Spleen (tissue), 13 donors: Measurements from ENCODE around the gene TESMIN. TPM values are rescaled to one million over a fixed set of nuclear protein-coding genes. Genes with fewer than 3 reads are reported as not detected.

Experiments
- DNase-seq: peaks from one replicate; pipeline ENCODE4 v3.0.0-alpha.2; 2020
- H3K27ac ChIP-seq, 8 donors: fragments of 200-600 bp; sonication (generic) in 7 of 8; 1 replicate in 4 of 8; 2 replicates in 4 of 8; pipeline versions ENCODE4 v1.5.0 to v1.8.0; 2016 to 2021; ENCODE audit warnings: inconsistent platforms in 4 of 8, mild to moderate bottlenecking in 4 of 8, moderate library complexity in 1 of 8
- H3K27me3 ChIP-seq, 7 donors: fragments of 200-600 bp; sonication (generic) in 6 of 7; replicated peaks in 1 of 7; 1 replicate in 4 of 7; 2 replicates in 3 of 7; pipeline versions ENCODE4 v1.5.0 to v1.8.0; 2016 to 2021; ENCODE audit warnings: inconsistent platforms in 3 of 7, mild to moderate bottlenecking in 1 of 7
- H3K36me3 ChIP-seq, 6 donors: fragments of 200-600 bp; sonication (generic) in 5 of 6; 1 replicate in 4 of 6; 2 replicates in 2 of 6; pipeline versions ENCODE4 v1.5.0 to v1.8.0; 2016 to 2021; ENCODE audit warnings: inconsistent platforms in 2 of 6
- H3K4me1 ChIP-seq, 6 donors: fragments of 200-600 bp; sonication (generic) in 5 of 6; 1 replicate in 3 of 6; 2 replicates in 3 of 6; pipeline versions ENCODE4 v1.5.0 to v1.8.0; 2016 to 2021; ENCODE audit warnings: inconsistent platforms in 3 of 6
- H3K4me3 ChIP-seq, 8 donors: fragments of 200-600 bp; sonication (generic) in 7 of 8; 1 replicate in 4 of 8; 2 replicates in 4 of 8; pipeline versions ENCODE4 v1.5.0 to v1.8.0; 2016 to 2021; ENCODE audit warnings: inconsistent platforms in 4 of 8, mild to moderate bottlenecking in 4 of 8, moderate library complexity in 2 of 8
- H3K9me3 ChIP-seq, 8 donors: fragments of 200-600 bp; sonication (generic) in 7 of 8; 1 replicate in 4 of 8; 2 replicates in 4 of 8; pipeline versions ENCODE4 v1.5.0 to v1.8.0; 2016 to 2021; ENCODE audit warnings: inconsistent platforms in 4 of 8
- CTCF ChIP-seq, 11 experiments: fragments of 200-600 bp in 7 of 11; fragments of 450-650 bp in 4 of 11; sonication (generic) in 4 of 11; IDR thresholded peaks in 8 of 11; conservative IDR thresholded peaks in 3 of 11; 1 replicate in 7 of 11; 2 replicates in 4 of 11; pipeline versions ENCODE4 v1.4.0 to v1.8.0; 2016 to 2021; ENCODE audit warnings: antibody characterized with exemption in 11 of 11, inconsistent platforms in 4 of 11, mild to moderate bottlenecking in 1 of 11
- POLR2A ChIP-seq, 3 donors: fragments of 450-650 bp; IDR thresholded peaks; one replicate each; pipeline ENCODE4 v1.5.1; 2017; ENCODE audit warnings: antibody characterized with exemption in 3 of 3, mild to moderate bottlenecking in 1 of 3
- POLR2AphosphoS5 ChIP-seq, 3 donors: sonication (generic); formaldehyde crosslinking; IDR thresholded peaks; one replicate each; pipeline ENCODE4 v1.5.1; 2017; ENCODE audit warnings: antibody characterized with exemption in 3 of 3
- WGBS, 5 donors: extraction: QIAGEN DNeasy Blood & Tissue Kit in 3 of 5; methylation state at CpG; one replicate each; pipeline versions ENCODE4 v1.1.5 to v1.1.7; 2013 to 2018; 5-methylcytosine and 5-hydroxymethylcytosine counted together
- intact Hi-C: fragments of 100-400 bp; cut with DNase I; formaldehyde crosslinking; loops from one replicate; pipeline ENCODE4 v1.15.0; 2023; ENCODE audit warnings: low total_unique reads
- long read RNA-seq, 2 donors: transcript quantifications; one replicate each; lab custom pipeline, GENCODE V29; 2026
- polyA plus RNA-seq, 3 donors: library from polyadenylated mRNA; stranded (reverse); fragments of 200-250 nt; gene quantifications; one replicate each; pipeline ENCODE4 v1.2.1, GENCODE V29; 2013
- total RNA-seq, 7 donors: library from RNA; depleted of rRNA in 3 of 7; stranded (reverse); fragments of >200 nt in 3 of 7; fragmentation: NEBNext Ultra II Directional in 4 of 7; extraction: Animal tissue kit (Norgen Biotek cat#: 25700) in 4 of 7; gene quantifications; one replicate each; pipeline versions ENCODE4 v1.1.0 to v1.2.1, GENCODE V29; 2016 to 2021
- donor health status: healthy with polysubstance abuse.
- donor health status: DM: no; HTN: no; CAD: no; lungs with moderate emphysema.
- donor health status: DM: no; HTN: no; CAD: no.
- donor health status: Bipolar disorder and iron deficiency.
- donor health status: healthy.
- donor health status: DM: no; HTN: no; CAD: no.
- donor health status: DM: yes; HTN: yes; CAD: no.

The TESMIN gene
- total RNA-seq = 1 to 10 TPM; 3.6 to 8.4 (median 4.7) TPM
- polyA plus RNA-seq = 1 to 10 TPM in 2 of 3 donors, under 1 TPM in 1; 0.70 to 1.3 (median 1.2) TPM
- long read RNA-seq, donor 1 = 0 reads
- long read RNA-seq, donor 2 = 0 reads

- Histone ChIP-seq H3K27ac (peak within 1 kb of the TSS in 4 of 8 donors; percentile 63 to 88 (median 81)), H3K4me1 (peaks cover 0 to 35% (median 15%) of the 10 kb centered on the region in 6 donors), H3K36me3 (peaks cover 0 to 33% (median 9%) of the 10 kb centered on the region in 6 donors), H3K27me3 (no peaks in the 10 kb centered on the region), H3K9me3 (no peaks in the 10 kb centered on the region), H3K4me3 (peak within 1 kb of the TSS; percentile 27 to 80 (median 46))
- 2 to 5% (median 4%) methylated on average over 26 to 42 of the region's 42 CpGs for WGBS, 5 donors
- DNase-seq = peak; percentile 99
- TF ChIP-seq POLR2A (IDR thresholded peaks at IDR 0.05) = peak in 1 of 3 donors; percentile 9
- TF ChIP-seq CTCF (IDR thresholded peaks at IDR 0.05 in 8 of 11, conservative IDR thresholded peaks at IDR 0.05 in 3 of 11) = peak in 1 of 11 experiments; percentile 14
- peak; percentile 24 to 78 (median 61) for TF ChIP-seq POLR2AphosphoS5 (IDR thresholded peaks at IDR 0.05)
- intact Hi-C loops = no loop called here
These were observed at the start of gene TESMIN for GRCh38 chr11:68751331-68751856. TSS of gene TESMIN (minus strand) at chr11:68751520. CDS start at chr11:68750660, 860 bp downstream.

- intact Hi-C loops = no loop called here
- DNase-seq = peak; percentile 79
- H3K4me1 ChIP-seq = no peaks in the 10 kb centered on the region
- WGBS, 5 donors = 72 to 81% (median 78%) methylated on average over 22 to 23 of the region's 23 CpGs
- H3K9me3 ChIP-seq = no peaks in the 10 kb centered on the region
- TF ChIP-seq POLR2AphosphoS5 (IDR thresholded peaks at IDR 0.05) = peak in 2 of 3 donors; percentile 19 to 49
- peak in 9 of 11 experiments; percentile 18 to 68 (median 47) for TF ChIP-seq CTCF (IDR thresholded peaks at IDR 0.05 in 8 of 11, conservative IDR thresholded peaks at IDR 0.05 in 3 of 11)
- no peak for TF ChIP-seq POLR2A (IDR thresholded peaks at IDR 0.05)
- H3K27ac ChIP-seq = no peak overlapping the region
- peaks cover 0 to 100% (median 91%) of the 10 kb centered on the region in 6 donors for H3K36me3 ChIP-seq
- H3K4me3 ChIP-seq = no peak overlapping the region
- H3K27me3 ChIP-seq = no peaks in the 10 kb centered on the region
These were observed 47.0 kb upstream of the TESMIN start for GRCh38 chr11:68798221-68798813.

GRCh38 chr11:68796801-68797200 lies 45.5 kb upstream of the TESMIN start:
- Histone ChIP-seq H3K27me3 (no peaks in the 10 kb centered on the region), H3K36me3 (peaks cover 0 to 100% (median 91%) of the 10 kb centered on the region in 6 donors), H3K4me3 (no peak overlapping the region), H3K9me3 (no peaks in the 10 kb centered on the region), H3K27ac (no peak overlapping the region), H3K4me1 (no peaks in the 10 kb centered on the region)
- 94 to 97% (median 95%) methylated on average over 13 to 19 of the region's 19 CpGs for WGBS, 5 donors
- TF ChIP-seq POLR2A (IDR thresholded peaks at IDR 0.05) (no peak), POLR2AphosphoS5 (IDR thresholded peaks at IDR 0.05) (peak in 2 of 3 donors; percentile 11 to 56), CTCF (IDR thresholded peaks at IDR 0.05 in 8 of 11, conservative IDR thresholded peaks at IDR 0.05 in 3 of 11) (no peak)
- no peak for DNase-seq
- intact Hi-C loops = no loop called here

- Histone ChIP-seq H3K27ac (no peak overlapping the region), H3K27me3 (no peaks in the 10 kb centered on the region), H3K9me3 (no peaks in the 10 kb centered on the region), H3K4me1 (no peaks in the 10 kb centered on the region), H3K4me3 (no peak overlapping the region), H3K36me3 (peaks cover 0 to 100% (median 78%) of the 10 kb centered on the region in 6 donors)
- DNase-seq = no peak
- no peak for TF ChIP-seq POLR2A (IDR thresholded peaks at IDR 0.05)
- TF ChIP-seq POLR2AphosphoS5 (IDR thresholded peaks at IDR 0.05) = peak in 1 of 3 donors; percentile 12
- intact Hi-C loops = no loop called here
- WGBS, 5 donors = 92 to 96% (median 95%) methylated on average over 15 to 18 of the region's 18 CpGs
These were observed 41.2 kb upstream of the TESMIN start for GRCh38 chr11:68792400-68792966.
